Stimulated activated CD8-positive, alpha-beta memory T cell treated with anti-CD3 and anti-CD28 coated beads, Interleukin-4, amount 100 ng/mL, for 4 hours (primary cell): ENCODE results near the gene TANGO2.

Experiments used
- DNase-seq, 2 donors: peaks; one replicate each; pipeline ENCODE4 v3.0.0-alpha.2; 2020; ENCODE audit warnings: low read depth in 2 of 2, low spot score in 1 of 2

Gene TANGO2

DNA sequence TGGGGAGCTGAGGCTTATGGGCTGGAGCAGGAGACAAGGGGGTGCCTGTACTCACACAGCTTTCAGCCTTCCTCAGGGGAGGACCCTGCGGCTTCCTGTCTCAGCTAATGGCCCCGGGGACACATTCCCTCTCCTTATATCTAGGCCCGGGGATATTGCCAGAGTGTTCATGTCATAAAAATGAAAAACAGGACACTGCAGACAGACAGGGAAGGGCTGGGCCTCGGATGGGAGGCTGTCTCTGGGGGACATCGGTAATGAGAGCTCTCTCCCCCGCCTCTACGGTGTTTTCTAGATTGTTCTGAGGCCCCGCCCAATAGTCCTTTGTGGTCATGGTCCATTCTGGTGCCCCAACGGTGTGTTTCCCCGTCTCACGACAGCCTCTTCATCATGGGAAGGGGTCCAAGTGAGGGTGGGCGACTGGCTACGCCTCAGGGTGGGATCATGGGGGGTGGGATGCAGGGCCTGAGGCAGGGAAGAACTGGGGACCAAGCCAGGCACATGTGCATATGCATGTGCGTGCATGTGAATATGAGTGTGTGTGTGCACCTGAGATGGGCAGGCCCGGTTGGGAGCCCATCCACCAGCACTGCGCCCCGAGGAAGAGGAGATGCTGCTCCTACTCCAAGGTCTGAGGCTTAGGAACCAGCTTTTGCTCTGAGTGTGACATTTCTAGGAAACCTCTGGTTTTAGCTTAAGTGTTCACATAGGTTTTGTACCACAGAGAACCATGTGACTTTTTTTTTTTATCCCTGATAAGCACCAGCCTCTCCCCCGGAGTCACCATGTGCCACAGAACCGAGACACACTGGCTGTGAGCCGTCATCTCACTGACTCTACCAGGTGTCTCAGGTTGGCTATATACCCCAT is 9.6 kb upstream of the TANGO2 start:
- DNase-seq, result no peak

DNA sequence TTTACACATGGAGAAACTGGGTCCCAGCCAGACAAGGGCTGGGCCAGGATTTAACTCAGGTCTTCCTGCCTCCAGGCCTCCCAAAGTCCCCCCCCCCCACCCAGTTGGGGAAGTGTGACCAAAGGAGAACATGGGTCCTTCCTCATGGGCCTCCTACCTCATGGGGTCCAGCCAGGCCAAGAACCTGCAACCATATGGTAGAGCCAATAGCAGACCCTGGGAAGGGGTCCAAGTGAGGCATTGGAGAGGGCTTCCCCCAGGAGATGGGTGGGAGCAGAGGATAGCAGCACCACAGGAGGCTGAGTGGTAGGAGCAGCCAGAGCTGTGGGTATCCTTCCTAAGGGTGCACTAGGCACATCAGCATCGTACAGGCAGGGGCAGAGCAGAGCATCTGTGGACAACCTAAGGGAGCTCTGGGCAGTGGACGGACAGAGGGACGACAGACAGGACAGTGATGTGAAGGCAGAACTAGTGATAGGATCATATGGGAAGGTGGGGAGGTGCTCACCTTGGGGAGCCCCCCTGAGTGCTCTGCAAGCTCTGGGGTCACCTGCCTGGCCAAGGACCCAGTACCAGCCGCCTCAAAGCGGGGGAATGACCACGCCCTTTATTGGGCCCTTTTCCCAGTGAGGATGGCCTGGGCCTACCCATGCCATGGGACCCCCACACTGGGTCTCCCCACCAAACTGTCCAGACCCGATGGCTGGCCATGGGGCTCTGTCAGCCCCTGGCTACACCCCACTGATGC is 8.7 kb upstream of the TANGO2 start:
- no peak for DNase-seq

DNA sequence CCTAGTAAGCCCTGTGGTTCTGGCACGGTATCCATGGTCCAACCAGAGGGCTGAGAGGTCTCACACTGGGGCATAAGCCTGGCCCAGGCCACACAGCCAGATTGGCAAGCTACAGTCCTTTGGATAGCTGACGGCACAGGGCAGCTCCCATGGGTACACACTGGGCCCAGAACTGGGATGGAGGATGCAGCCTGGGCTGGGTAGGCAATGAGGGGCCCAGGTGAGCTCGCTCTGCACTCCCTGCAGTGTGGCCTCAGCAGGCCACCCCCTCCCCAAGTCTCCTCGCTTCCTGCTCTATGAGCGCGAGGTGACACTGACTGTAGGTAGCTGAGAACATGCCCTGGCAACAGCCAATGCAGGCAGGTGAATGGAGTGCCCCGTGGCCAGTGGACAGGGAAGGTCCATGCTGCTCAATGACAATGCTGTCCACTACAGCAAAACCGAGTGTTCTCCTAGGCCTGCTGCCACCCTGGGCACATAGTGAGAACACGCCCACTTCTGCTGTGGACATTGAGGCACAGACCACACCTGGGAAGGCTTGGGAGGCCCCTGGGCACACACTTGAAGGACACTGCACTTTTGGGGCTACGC is 8.1 kb upstream of the TANGO2 start:
- no peak for DNase-seq

DNA sequence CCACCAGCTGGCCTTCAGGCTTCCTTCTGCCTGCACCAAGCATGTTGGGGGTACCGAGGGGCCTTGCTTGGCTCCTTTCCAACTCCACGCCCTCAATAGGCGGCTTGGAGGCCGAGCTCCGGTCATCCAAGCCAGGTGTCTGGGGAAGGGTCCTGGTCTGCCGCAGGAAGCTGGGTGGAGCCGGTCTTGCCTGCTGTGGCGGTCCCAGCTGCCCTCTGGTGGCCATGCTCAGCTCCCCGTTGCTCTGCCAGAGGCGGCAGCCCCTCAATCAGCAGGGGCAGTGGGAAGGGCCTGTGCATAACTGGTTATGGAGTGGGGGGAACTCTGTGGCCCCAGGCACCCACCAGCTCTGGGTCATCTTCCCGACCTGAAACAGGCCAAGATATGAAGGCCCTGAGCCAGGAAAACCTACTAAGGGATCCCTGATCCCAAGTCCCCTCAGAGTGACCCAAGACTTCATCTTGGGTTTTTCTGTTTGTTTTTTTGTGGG is 7.5 kb upstream of the TANGO2 start:
- no peak for DNase-seq

DNA sequence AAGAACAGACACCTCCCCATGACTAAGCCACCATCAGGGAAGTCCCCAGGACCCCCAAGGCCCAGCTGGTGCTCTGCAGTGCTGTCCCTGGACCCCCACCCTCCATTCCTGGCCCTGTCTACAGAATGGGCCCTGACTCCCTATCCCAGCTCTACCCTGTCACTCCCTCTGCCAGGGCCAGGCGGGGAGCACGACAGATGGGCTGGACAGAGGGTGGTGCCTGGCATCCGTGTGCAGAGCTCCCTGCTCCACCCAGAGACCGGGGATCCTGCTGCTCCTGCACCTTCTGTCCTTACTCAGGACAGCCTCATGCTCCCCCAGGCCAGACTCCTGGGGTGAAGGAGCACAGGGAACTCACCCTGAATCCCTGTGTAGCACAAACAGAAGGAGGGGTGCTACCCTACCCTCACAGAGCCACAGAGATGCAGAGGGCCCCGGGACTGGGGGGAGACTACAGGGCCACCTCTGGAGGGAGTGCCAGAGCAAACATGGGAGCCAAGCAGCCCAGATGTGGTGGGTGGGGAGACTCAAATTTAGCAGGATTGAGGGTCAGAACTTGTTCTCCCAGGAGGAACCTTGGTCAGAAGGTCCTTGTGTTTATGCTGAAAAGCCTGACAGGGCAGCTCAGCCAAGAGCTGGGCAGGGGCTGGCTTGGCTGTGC is 6.3 kb upstream of the TANGO2 start:
- DNase-seq, result no peak

DNA sequence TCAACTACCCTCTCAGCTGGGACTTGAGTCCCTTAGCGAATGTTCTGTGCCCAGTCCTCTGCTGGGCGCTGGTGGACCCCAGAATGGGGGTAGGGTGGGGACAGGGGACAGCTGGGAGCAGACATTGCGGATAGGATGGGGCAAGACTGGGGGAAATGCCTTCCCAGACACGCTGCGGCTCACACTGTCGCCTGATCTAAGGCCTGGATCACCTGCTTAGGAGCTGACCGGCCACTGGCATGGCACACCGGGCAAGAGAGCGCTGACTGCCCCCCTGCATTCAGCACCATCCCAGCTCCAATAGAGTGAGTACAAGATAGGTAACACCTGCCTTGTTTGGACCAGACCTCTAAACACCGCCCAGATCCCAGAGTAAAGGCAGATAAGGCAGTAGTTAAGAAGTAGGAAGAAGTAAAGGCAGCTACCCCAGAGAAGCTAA is 5.7 kb upstream of the TANGO2 start:
- DNase-seq, result no peak

DNA sequence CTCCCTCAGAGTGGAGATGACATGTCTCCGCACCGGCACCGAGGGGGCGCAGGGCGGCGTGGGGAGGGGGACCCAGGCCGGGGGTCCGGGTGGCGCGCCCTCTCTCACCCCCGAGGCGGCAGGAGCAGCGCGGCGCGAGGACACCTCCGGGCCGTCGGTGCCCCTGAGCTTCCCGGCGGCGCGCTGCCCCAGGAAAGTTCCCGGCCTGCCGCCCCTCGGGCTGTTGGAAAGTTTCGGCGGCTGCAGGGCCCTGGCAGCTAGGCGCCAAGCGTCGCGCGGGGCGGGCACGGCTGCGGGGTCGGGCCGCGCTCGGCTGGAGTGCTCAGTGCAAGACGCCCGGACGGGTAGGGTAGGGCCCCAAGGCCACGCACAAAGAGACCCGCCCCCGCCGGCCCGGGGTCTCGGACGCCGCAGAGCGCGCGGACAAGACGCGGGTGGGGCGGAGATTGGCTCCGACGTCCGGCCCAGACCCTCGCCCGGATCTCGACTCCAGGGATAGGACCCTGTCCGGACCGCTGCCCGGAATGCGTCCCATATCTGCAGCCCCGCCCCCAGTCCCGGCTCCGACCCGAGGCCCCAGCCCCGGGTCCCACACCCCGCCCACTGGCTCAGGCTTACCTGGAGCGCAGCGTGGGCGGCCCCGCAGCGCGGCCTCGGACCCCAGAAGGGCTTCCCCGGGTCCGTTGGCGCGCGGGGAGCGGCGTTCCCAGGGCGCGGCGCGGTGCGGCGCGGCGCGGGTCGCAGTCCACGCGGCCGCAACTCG is 4.8 kb upstream of the TANGO2 start:
- no peak for DNase-seq

DNA sequence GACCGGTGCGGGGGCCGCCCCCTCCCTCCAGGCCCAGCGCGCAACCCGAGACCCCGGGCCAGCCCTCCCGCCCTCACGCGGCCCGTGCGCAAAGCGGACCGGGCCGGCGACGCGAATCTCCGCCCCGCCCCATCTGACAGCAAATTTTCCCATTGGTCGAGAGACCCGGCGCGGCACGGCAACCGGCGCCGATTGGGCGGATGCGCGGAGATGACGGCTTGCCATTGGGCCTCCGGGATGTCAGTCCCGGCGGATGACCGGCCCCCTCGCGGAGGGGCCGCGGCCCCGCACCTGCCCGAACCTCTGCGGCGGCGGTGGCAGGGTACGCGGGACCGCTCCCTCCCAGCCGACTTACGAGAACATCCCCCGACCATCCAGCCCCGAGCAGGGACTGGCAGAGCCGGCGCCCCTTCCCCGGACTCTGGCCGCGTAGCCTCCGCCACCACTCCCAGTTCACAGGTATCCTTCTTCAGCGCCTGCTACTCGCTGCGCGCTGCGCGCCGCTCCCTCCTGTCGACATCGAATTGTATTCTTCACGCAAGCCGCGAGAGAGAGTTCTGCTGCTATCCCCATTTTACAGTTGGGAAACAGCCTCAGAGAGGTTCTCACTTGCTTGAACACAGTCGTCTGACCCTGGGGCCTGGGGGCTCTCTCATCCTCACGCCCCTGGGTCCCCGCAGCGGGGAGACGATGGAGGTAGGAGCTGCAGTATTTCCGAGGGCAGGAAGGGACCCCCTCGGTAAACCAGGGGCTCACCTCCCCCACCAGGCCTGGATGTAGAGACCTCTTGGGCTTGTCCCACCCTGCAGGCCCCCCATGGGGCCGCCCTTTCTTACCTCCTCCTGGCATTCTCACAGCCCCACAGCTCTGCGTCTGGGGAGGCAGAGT is 3.9 kb upstream of the TANGO2 start, which contains the start of gene ARVCF:
TSS of gene ARVCF (minus strand) at position 90 of the 888 bp plus-strand sequence. CDS start 26,029 bp downstream, outside the sequence.
- peak; percentile 80 to 81 for DNase-seq

DNA sequence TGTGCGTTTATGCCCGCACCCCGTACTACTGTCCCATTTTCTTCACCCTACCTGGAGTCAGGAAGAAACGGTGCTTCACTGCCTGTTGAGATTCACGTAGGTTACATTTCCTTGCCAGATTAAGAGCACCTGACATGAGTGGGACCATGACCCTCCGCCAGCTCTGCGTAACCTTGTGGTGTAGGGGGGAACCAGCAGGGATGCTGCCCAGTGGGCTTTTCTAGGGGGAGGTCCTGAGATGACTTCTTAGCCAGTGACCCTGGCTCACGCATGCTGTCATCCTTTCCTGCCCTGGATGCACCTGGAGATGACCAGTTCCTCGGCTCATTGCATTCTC is 3.3 kb upstream of the TANGO2 start:
- DNase-seq, result no peak

DNA sequence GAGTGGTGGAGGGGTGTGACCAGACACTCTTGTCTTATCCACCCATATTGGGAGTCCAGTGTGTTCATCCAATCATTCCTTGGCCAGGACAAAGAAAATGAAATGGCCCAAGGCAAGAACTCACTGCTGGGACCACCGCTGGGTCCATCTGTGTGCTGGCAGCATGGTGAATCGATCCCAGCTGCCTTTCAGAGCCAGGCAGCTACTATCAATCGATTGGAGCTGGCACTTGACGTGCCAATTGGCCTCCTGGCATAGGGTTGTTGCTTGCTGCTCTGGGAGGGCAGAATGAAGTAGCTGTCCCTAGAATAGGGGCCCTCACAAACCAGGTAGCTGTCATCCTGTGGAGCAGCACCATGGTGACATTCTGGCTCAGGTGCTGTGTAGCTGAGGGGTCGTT is 2.9 kb upstream of the TANGO2 start:
- DNase-seq, result no peak

DNA sequence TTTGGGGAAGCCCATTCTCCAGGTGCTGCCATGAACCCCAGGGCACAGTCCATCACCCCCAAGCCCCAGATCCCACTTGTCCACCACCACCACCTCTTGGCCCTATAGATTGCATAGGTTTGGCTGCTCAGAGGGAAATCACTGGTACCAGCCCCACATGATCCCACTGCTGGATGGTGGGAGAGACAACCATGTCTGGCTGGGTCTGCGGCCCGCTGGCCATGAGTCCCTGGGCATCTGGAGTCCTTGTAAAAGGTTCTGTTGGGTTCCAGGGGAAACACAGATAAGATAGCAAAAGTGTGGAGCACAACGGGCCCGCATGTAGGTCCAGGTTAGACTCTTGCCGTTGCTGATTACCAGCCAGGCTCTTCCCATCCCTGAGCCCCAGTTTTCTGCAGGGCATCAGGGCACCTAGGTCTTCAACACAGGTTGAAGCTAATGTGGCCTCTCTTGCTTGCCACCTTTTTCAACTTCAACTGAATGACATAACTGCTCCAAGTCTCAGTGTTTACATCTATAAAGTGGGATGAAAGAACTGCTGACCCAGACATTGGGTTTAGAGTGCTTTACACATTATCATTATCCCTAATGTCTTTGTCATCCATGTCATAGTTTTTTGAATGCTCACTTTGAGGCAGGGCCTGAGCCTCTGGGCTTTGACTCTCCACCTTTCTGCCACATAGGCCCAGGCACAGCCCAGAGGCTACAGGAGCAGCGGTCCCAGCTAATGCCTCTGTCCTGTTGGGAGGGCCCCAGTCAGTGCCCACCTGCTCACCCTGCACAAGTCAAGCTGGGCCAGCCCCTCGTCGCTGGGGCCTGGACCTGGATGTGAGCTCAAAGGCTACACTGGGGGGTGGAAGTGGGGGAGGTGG is 1.0 kb upstream of the TANGO2 start:
- DNase-seq, result no peak

DNA sequence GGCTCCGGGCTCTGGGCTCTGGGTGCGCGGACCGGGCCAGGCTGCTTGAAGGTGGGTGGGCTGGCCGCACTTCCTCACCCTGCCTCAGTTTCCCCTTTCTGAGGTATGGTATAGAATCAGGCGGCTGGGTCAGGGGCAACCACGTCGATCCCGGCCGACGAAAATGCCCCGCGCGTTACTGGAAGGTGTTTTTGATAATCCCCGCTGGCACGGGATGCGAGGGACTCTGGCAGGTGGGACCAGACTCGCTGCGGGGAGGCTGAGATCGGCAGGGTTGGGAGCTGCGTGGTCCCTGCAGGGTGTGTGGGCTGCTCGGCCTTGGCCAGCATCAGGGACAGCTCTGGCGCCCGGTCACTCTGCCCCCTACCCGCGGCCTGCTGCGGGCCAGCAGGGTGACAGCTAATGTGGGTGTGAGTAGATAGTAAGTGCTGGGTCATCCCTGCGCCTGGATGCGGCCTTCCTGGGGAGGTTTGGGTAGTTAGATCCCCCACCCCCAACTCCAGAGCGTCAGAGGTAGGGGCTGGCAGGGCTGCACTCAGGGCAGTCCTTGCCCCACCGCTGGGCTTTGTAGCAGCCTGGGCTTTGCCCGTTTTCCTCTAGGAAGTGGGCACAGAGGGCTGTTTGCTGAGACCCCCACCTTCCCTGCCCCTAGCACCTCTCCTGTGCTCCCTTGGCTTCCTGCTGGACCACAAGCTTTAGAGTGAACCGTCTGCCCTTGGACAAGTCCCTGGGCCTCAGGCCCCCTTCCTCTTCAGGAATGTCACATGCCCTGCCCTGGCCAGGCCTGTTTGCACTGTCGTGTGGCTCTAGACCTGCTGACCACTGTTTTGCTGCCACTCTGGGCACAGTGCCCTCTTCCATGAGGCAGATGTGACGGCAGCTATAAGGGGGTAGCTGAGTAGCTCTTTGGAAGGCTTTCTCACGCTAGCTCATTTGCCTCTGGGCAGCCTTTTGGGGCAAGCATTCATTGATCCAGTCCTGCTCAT is 579 bp downstream of the TANGO2 start:
- no peak for DNase-seq

DNA sequence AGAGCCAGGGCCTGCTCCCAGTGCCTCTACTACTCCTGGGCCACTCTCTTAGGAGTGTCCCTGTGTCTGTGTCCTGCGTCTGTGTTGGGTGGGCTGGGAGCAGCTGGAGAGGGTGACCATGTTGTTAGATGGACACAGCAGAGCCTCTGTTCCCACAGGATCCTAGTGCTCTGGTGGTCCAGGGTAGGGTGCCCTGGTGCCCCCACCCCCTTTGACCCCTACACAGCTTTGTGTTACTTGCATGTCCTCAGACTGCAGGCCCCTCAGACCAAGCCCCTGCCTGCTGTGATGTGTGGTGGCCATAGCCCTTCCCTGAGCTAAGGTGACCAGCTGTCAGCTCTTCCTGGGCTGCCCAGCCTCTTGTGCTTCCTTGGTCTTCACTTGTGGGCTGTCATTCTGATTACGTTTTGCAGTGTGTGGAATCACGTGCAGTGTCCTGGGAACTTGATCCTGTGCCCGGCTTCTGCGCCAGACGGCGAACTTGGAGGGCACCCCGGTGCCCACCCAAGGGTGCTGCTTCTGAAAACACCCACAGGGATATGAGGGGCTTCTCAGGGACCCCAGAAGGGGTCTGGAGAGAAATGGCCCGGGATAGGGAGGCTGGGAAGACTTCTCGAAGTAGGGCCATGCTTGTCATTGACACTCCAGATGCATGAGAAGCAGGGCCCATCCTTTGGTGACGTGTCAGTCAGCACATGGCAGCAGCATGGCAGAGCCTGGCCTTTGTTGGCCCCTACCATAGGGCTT is 1.5 kb downstream of the TANGO2 start:
- no peak for DNase-seq

DNA sequence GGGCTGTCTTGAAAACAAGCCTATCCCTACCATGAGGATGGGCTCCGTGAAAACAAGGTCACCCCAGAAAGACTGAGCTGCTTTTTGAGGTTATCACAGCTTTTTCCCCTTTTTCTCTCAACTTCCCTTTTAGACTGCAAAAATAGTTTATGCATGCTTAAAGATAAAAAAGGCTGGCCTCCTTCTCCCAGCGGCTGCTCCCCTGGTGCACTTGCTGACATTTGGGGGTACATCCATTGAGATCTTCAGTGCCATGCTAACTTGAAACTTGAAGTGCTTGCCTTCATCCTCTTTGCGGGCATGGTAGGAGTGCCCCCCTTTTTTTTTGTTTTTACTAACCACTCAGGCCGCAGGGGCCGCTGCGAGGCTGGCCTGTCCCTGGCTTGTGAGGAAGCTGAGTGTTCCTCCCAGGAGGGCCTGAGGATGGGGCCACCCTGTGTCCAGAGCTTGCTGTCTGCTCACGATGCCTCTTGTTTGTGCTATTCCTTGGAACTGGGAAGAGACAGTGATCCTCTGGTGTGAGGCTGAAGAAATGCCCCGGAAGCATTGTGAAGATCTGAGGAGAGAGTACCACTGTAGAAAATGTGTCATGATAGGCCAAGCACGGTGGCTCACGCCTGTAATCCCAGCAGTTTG is 2.2 kb downstream of the TANGO2 start:
- DNase-seq, result no peak

DNA sequence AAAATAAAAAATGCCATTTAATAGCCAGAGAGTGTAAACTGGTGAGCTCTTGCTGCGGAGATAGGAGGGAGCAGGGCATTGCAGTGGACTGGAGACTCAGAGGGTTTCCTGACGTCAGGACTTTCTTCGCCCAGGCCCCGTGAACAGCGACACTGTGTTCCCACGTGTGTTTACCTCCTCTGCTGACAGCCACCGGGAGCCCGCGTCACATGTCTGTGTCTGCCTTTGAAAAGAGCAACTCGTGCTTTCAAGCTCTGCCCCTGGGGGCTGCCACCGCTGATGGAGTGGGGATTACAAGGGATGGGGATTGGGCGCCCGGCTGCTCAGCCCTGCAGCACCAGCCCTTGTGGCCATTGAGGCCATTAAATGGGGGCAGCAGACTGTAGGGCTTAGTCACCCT is 3.3 kb downstream of the TANGO2 start:
- no peak for DNase-seq

DNA sequence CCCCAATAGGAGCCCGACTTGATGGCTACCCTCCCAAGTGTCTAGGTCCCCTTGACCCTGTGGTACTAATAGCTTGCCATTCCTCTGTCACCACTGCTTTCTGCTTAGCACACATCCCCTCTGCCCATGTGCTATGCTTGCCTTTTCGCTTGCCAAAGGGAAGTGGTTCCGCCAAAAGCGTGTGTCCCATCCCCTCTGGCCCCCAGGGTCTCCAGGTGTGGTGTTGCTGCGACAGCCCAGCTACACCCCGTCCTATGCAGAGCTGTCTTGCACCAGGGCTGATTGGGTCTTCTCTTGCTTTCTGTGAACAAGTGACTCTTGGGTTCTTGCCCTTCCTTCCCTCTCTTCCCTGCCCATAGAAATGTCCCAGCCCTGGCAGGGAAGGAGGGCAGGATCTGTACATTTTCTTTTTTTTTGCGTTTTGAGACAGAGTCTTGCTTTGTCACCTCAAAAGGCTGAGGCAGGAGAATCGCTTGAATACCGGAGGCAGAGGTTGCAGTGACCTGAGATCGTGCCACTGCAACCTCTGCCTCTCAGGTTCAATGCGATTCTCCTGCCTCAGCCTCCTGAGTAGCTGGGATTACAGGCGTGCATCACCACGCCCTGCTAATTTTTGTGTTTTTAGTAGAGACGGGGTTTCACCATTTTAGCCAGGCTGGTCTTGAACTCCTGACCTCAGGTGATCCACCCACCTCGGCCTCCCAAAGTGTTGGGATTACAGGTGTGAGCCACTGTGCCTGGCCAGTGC is 3.9 kb downstream of the TANGO2 start:
- DNase-seq, result no peak
